IMR-90 (cell line): ENCODE results near the gene LRRN2. TPM values are rescaled to one million over a fixed set of nuclear protein-coding genes. Genes with fewer than 3 reads are reported as not detected.

Experiments used
- ATAC-seq: fragments of 200-7000 bp; cut with Tn5 transposase; 2 replicates; pipeline ENCODE4 v1.9.1; 2020; ENCODE audit warnings: low read depth, mild to moderate bottlenecking, moderate library complexity
- BruUV-seq: library from RNA; stranded (reverse); fragments of 400-500 nt; replicated peaks from 2 replicates; lab custom pipeline; 2021; lab: Mats Ljungman, UMichigan
- CTCF ChIA-PET: fragments of 300-600 bp; formaldehyde crosslinking; extraction: SDS; loops from one replicate; lab custom pipeline; 2021; ENCODE audit warnings: antibody characterized with exemption; lab: Yijun Ruan, JAX
- POLR2A ChIA-PET: fragments of 300-600 bp; sonication (Branson Sonifier 250); formaldehyde crosslinking; loops from one replicate; lab custom pipeline; 2022; ENCODE audit warnings: antibody characterized with exemption; ENCODE audit not compliant: unreplicated experiment; lab: Charles Lee
- DNase-seq: peaks from one replicate; pipeline ENCODE4 v3.0.0; 2013
- H2AFZ ChIP-seq: replicated peaks from 2 replicates; pipeline ENCODE3; 2013; ENCODE audit warnings: low read length, mild to moderate bottlenecking; ENCODE audit not compliant: poor library complexity
- H2AK5ac ChIP-seq: 2 replicates; pipeline ENCODE4 v1.6.1; 2013; ENCODE audit warnings: low read depth, low read length, inconsistent platforms
- H2AK9ac ChIP-seq: replicated peaks from 2 replicates; pipeline ENCODE3; 2013; ENCODE audit warnings: mild to moderate bottlenecking, low read depth, low read length, moderate library complexity; ENCODE audit not compliant: poor library complexity
- H2BK120ac ChIP-seq: 2 replicates; pipeline ENCODE4 v1.6.1; 2013; ENCODE audit warnings: low read depth, low read length, inconsistent platforms
- H2BK15ac ChIP-seq: 3 replicates; pipeline ENCODE4 v1.6.1; 2013; ENCODE audit warnings: low read depth, low read length, inconsistent platforms
- H2BK20ac ChIP-seq: 2 replicates; pipeline ENCODE4 v1.6.1; 2013; ENCODE audit warnings: low read depth, mild to moderate bottlenecking, inconsistent platforms, low read length, moderate library complexity
- H2BK5ac ChIP-seq: 2 replicates; pipeline ENCODE4 v1.6.1; 2013; ENCODE audit warnings: mild to moderate bottlenecking, low read depth, low read length, inconsistent platforms; ENCODE audit not compliant: poor library complexity, severe bottlenecking
- H3K14ac ChIP-seq: replicated peaks from 2 replicates; pipeline ENCODE4 v1.6.1; 2013; ENCODE audit warnings: low read depth, low read length, inconsistent platforms
- H3K18ac ChIP-seq: 2 replicates; pipeline ENCODE4 v1.6.1; 2013; ENCODE audit warnings: low read depth, low read length, control low read depth
- H3K23ac ChIP-seq: 2 replicates; pipeline ENCODE4 v1.6.1; 2013; ENCODE audit warnings: low read depth, low read length, inconsistent platforms
- H3K27ac ChIP-seq: 2 replicates; pipeline ENCODE4 v1.5.1; 2013; ENCODE audit warnings: mild to moderate bottlenecking, control low read depth, low read length; ENCODE audit not compliant: insufficient read depth
- H3K27me3 ChIP-seq: 2 replicates; pipeline ENCODE4 v1.6.1; 2013; ENCODE audit warnings: low read length; ENCODE audit not compliant: control insufficient read depth, insufficient read depth
- H3K36me3 ChIP-seq: 2 replicates; pipeline ENCODE4 v1.6.1; 2013; ENCODE audit warnings: low read length, mixed read lengths; ENCODE audit not compliant: control insufficient read depth, insufficient read depth
- H3K4ac ChIP-seq: 2 replicates; pipeline ENCODE4 v1.6.1; 2013; ENCODE audit warnings: low read depth, low read length, inconsistent platforms
- H3K4me1 ChIP-seq: 2 replicates; pipeline ENCODE4 v1.6.1; 2013; ENCODE audit warnings: low read length, mixed read lengths; ENCODE audit not compliant: control insufficient read depth, insufficient read depth
- H3K4me2 ChIP-seq: 2 replicates; pipeline ENCODE4 v1.6.1; 2013; ENCODE audit warnings: low read depth, mild to moderate bottlenecking, control low read depth, low read length, moderate library complexity
- H3K4me3 ChIP-seq: 2 replicates; pipeline ENCODE4 v1.5.1; 2013; ENCODE audit warnings: low read depth, mild to moderate bottlenecking, control low read depth, low read length, moderate library complexity; ENCODE audit not compliant: insufficient read depth
- H3K56ac ChIP-seq: 2 replicates; pipeline ENCODE4 v1.6.1; 2013; ENCODE audit warnings: low read length, inconsistent platforms; ENCODE audit not compliant: insufficient read depth; ENCODE audit errors: extremely low read depth
- H3K79me1 ChIP-seq, 2 experiments: 2 replicates each; pipeline ENCODE4 v1.6.1; 2013; ENCODE audit warnings: low read length in 2 of 2, inconsistent platforms in 1 of 2, low read depth in 1 of 2
- H3K9ac ChIP-seq: 2 replicates; pipeline ENCODE4 v1.6.1; 2013; ENCODE audit warnings: low read depth, low read length, control low read depth
- H3K9me1 ChIP-seq: 2 replicates; pipeline ENCODE4 v1.6.1; 2013; ENCODE audit warnings: low read length, inconsistent platforms; ENCODE audit not compliant: insufficient read depth
- H3K9me3 ChIP-seq: 2 replicates; pipeline ENCODE4 v1.6.1; 2013; ENCODE audit warnings: low read length; ENCODE audit not compliant: control insufficient read depth, insufficient read depth
- H4K20me1 ChIP-seq: 2 replicates; pipeline ENCODE4 v1.6.1; 2013; ENCODE audit warnings: low read length, inconsistent platforms; ENCODE audit not compliant: insufficient read depth
- H4K5ac ChIP-seq: 2 replicates; pipeline ENCODE4 v1.6.1; 2013; ENCODE audit warnings: mild to moderate bottlenecking, low read depth, low read length, control low read depth
- H4K8ac ChIP-seq, 2 experiments: 2 replicates each; pipeline ENCODE4 v1.6.1; 2013; ENCODE audit warnings: low read depth in 2 of 2, low read length in 2 of 2, control low read depth in 1 of 2, inconsistent platforms in 1 of 2
- H4K91ac ChIP-seq: 2 replicates; pipeline ENCODE4 v1.6.1; 2013; ENCODE audit warnings: low read depth, low read length, inconsistent platforms; ENCODE audit not compliant: insufficient read depth
- POLR2A ChIP-seq: IDR thresholded peaks from 2 replicates; pipeline ENCODE4 v1.6.1; 2012; ENCODE audit warnings: mild to moderate bottlenecking, low read depth, low read length
- RAD21 ChIP-seq: IDR thresholded peaks from 2 replicates; pipeline ENCODE4 v1.6.1; 2012; ENCODE audit warnings: low read length, improper control_type of control experiment
- WGBS, 2 experiments: methylation state at CpG; one replicate each; pipeline versions ENCODE4 v1.1.5 to v1.1.7; 2013; ENCODE audit warnings: missing lambda C conversion rate in 2 of 2; ENCODE audit not compliant: insufficient read length in 1 of 2; ENCODE audit errors: extremely low coverage in 2 of 2; 5-methylcytosine and 5-hydroxymethylcytosine counted together
- dilution Hi-C: fragments of 300-500 bp; cut with HindIII; formaldehyde crosslinking; loops from one replicate; pipeline ENCODE4 v1.14.3; 2018; ENCODE audit warnings: low sequenced_read_pairs; ENCODE audit not compliant: unreplicated experiment
- in situ Hi-C: fragments of 300-500 bp; cut with MboI; formaldehyde crosslinking; loops from 3 replicates; pipeline ENCODE4 v1.14.3; 2019; ENCODE audit warnings: low sequenced_read_pairs, inconsistent platforms, mixed read lengths
- intact Hi-C: fragments of 100-400 bp; cut with micrococcal nuclease; formaldehyde crosslinking; loops from 2 replicates; pipeline ENCODE4 v1.10.0; 2022
- polyA plus RNA-seq, 3 experiments: library from polyadenylated mRNA; depleted of rRNA; stranded (reverse); fragments of >200 nt; gene quantifications; 2 replicates each; pipeline ENCODE4 v1.2.3, GENCODE V29; 2012; ENCODE audit warnings: low replicate concordance in 1 of 3
- total RNA-seq: library from RNA; depleted of rRNA; stranded (reverse); fragments of >200 nt; gene quantifications from 2 replicates; pipeline ENCODE4 v1.2.3, GENCODE V29; 2012

The LRRN2 gene
- total and polyA plus RNA-seq, 2 of the 4 experiments (the other 2 are of a cell fraction): not detected

GRCh38 chr1:204577794-204578478, 107.6 kb downstream of the LRRN2 start:
- no peak for TF ChIP-seq RAD21
- TF ChIP-seq POLR2A: no peak
- Histone ChIP-seq H3K27me3 (peaks cover 10% of the 10 kb centered on the region), H3K4me3 (no peak overlapping the region), H3K18ac (no peak overlapping the region), H3K79me1 (no peaks in the 10 kb centered on the region), H2AFZ (no peak overlapping the region), H2BK15ac (no peak overlapping the region), H3K9me3 (no peaks in the 10 kb centered on the region), H3K4me1 (peaks cover 1% of the 10 kb centered on the region; the same call in 1 of the 2 replicates), H4K5ac (no peak overlapping the region), H4K8ac (no peak overlapping the region), H2BK5ac (no peak overlapping the region), H4K20me1 (no peaks in the 10 kb centered on the region), H3K14ac (no peak overlapping the region), H3K9me1 (no peaks in the 10 kb centered on the region), H3K56ac (no peak overlapping the region), H3K36me3 (no peaks in the 10 kb centered on the region), H2AK5ac (no peak overlapping the region), H2BK20ac (no peak overlapping the region), H2BK120ac (no peak overlapping the region), H3K4ac (no peak overlapping the region), H3K9ac (no peak overlapping the region), H3K4me2 (no peak overlapping the region), H2AK9ac (no peak overlapping the region), H3K23ac (no peak overlapping the region), H4K91ac (no peak overlapping the region), H3K27ac (no peak overlapping the region)
- dilution Hi-C loops: no loop called here
- intact Hi-C loops: no loop called here
- ChIA-PET CTCF (interaction anchor here (1.6 kb wide), 1 partner anchor 12 kb away, joined by 4 read pairs; no protein-coding TSS in a partner anchor), POLR2A (no interaction called here)
- DNase-seq: no peak
- BruUV-seq: no TSS peak
- 100% methylated on average over 1 of the region's 10 CpGs; no CpG with 5 or more reads in 1 of the 2 experiments for WGBS, 2 experiments
- in situ Hi-C loops: no loop called here
- no peak for ATAC-seq
